Measurements from ENCODE around the gene SORCS3. TPM values are rescaled to one million over a fixed set of nuclear protein-coding genes. Genes with fewer than 3 reads are reported as not detected.

Gene SORCS3
- total and polyA plus RNA-seq, 10 of the 15 experiments (the other 5 are each of a cell fraction or from before 2014, with no cell fraction given) = 0.01 to 0.04 (median 0.02) TPM; not detected in 7

- TF ChIP-seq NFYB (IDR thresholded peaks at IDR 0.05; ENCODE audit: insufficient read depth, low read depth, low read length) (no peak), POU2F2 (IDR thresholded peaks at IDR 0.05; ENCODE audit: borderline replicate concordance, low read depth, low read length) (no peak), HDAC2 (IDR thresholded peaks at IDR 0.05) (no peak), RBBP5 (conservative IDR thresholded peaks at IDR 0.05) (no peak), HDAC6 (IDR thresholded peaks at IDR 0.05; ENCODE audit: unreplicated experiment) (no peak), CTCF (IDR thresholded peaks at IDR 0.05 in 2 of 3, conservative IDR thresholded peaks at IDR 0.05 in 1 of 3; ENCODE audit: control insufficient read depth in 2 of 3, extremely low read depth in 1 of 3, insufficient read depth in 1 of 3, low read depth in 3 of 3, low read length in 3 of 3) (no peak)
- TF ChIP-seq, protein P1, sequence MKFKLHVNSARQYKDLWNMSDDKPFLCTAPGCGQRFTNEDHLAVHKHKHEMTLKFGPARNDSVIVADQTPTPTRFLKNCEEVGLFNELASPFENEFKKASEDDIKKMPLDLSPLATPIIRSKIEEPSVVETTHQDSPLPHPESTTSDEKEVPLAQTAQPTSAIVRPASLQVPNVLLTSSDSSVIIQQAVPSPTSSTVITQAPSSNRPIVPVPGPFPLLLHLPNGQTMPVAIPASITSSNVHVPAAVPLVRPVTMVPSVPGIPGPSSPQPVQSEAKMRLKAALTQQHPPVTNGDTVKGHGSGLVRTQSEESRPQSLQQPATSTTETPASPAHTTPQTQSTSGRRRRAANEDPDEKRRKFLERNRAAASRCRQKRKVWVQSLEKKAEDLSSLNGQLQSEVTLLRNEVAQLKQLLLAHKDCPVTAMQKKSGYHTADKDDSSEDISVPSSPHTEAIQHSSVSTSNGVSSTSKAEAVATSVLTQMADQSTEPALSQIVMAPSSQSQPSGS (IDR thresholded peaks at IDR 0.05; ENCODE audit: low read length) = no peak
Measured at GRCh38 chr10:105247831-105248499, 606.9 kb downstream of the SORCS3 start (continued).

DNA sequence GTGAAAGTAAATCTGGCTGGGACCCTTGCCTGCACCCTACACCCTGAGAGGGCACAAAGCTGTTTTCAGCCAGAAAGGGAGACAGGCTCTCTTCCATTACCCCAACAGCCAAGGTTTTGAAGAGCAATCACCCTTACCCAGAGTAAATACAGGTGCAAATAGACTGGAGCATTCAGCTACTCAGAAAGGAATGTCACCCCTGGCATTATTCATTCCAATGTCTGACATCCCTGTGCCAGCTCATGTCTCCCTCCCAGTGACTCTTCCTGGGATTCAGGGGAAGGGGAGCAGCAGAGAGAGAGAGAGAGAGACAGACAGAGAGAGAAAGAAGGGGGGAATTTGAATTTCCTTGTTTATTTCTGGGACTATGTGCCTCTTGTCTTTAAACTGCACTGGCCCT is 611.8 kb downstream of the SORCS3 start:
- RAD21 ChIA-PET (ENCODE audit: unreplicated experiment) = no interaction called here
- no peak overlapping the region for H3K4me3 ChIP-seq
- H3K9me3 ChIP-seq (replicated peaks; ENCODE audit: control insufficient read depth, insufficient read depth, low read length) = no peaks in the 10 kb centered on the region
- POLR2A ChIA-PET = interaction anchor here (0.5 kb wide), 1 partner anchor 1583 kb away, joined by 4 read pairs; no protein-coding TSS in a partner anchor
- no TSS peak for BruUV-seq (replicated peaks)
- DNase-seq (ENCODE audit: low read depth, low spot score) (no peak), FAIRE-seq (no peak), ATAC-seq (no peak)
- in situ Hi-C loops (cut with MboI) = no loop called here
- no peaks in the 10 kb centered on the region for H3K27me3 ChIP-seq (replicated peaks in 1 of 2; ENCODE audit: control insufficient read depth in 2 of 2, insufficient read depth in 2 of 2, low read length in 1 of 2)
- H3K27ac ChIP-seq (ENCODE audit: control insufficient read depth, insufficient read depth) = no peak overlapping the region
- H3K36me3 ChIP-seq (ENCODE audit: control insufficient read depth in 2 of 2, insufficient read depth in 2 of 2, low read length in 1 of 2) = no peaks in the 10 kb centered on the region
- no peak overlapping the region for H3K4me2 ChIP-seq (ENCODE audit: control insufficient read depth, insufficient read depth)
- intact Hi-C loops (cut with micrococcal nuclease; ENCODE audit: unreplicated experiment) = no loop called here
- H3K79me2 ChIP-seq (ENCODE audit: control insufficient read depth, insufficient read depth, low read length) = no peaks in the 10 kb centered on the region
- H3K9ac ChIP-seq (ENCODE audit: control insufficient read depth, insufficient read depth, low read length) = no peak overlapping the region
- SMC1A ChIA-PET (ENCODE audit: uncharacterized antibody, unreplicated experiment) = no interaction called here
- CTCF ChIA-PET = no interaction called here
- H2AFZ ChIP-seq (ENCODE audit: control insufficient read depth, low read depth, low read length) = no peak overlapping the region
- no peak for TF ChIP-seq CUX1 (IDR thresholded peaks at IDR 0.05; ENCODE audit: insufficient replicate concordance, low read depth, low read length)
- H3K4me1 ChIP-seq (ENCODE audit: control insufficient read depth, insufficient read depth, low read length) = no peaks in the 10 kb centered on the region
- no peaks in the 10 kb centered on the region for H4K20me1 ChIP-seq (ENCODE audit: control insufficient read depth, insufficient read depth)

Data from GM12878 (cell line).